Left lung (tissue), 10 donors: ENCODE measurements around the gene MIOS. TPM values are rescaled to one million over a fixed set of nuclear protein-coding genes. Genes with fewer than 3 reads are reported as not detected.

ENCODE experiments used
- ATAC-seq: fragments of 200-7000 bp; cut with Tn5 transposase; one replicate; pipeline ENCODE4 v1.9.1; 2020; ENCODE audit warnings: moderate library complexity
- DNase-seq, 4 donors: peaks; one replicate each; pipeline ENCODE4 v3.0.0-alpha.2; 2013 to 2020
- H3K27ac ChIP-seq, 2 donors: fragments of 200-600 bp; sonication (generic) in 1 of 2; one replicate each; pipeline versions ENCODE4 v1.5.0 to v1.8.0; 2020 to 2021
- H3K27me3 ChIP-seq, 2 donors: fragments of 200-600 bp; sonication (generic) in 1 of 2; one replicate each; pipeline versions ENCODE4 v1.5.0 to v1.8.0; 2020 to 2021
- H3K36me3 ChIP-seq, 2 donors: fragments of 200-600 bp; sonication (generic) in 1 of 2; one replicate each; pipeline versions ENCODE4 v1.5.0 to v1.8.0; 2020 to 2021
- H3K4me1 ChIP-seq, 2 donors: fragments of 200-600 bp; one replicate each; pipeline ENCODE4 v1.8.0; 2021
- H3K4me3 ChIP-seq, 2 donors: fragments of 200-600 bp; sonication (generic) in 1 of 2; one replicate each; pipeline versions ENCODE4 v1.5.0 to v1.8.0; 2020 to 2021; ENCODE audit warnings: mild to moderate bottlenecking in 1 of 2
- H3K9me3 ChIP-seq, 2 donors: fragments of 200-600 bp; sonication (generic) in 1 of 2; one replicate each; pipeline versions ENCODE4 v1.5.0 to v1.8.0; 2020 to 2021
- intact Hi-C, 2 donors: fragments of 100-400 bp; cut with DNase I; formaldehyde crosslinking; loops; one replicate each; pipeline versions ENCODE4 v1.11.2 to v1.14.2; 2022
- polyA plus RNA-seq, 6 donors: library from polyadenylated mRNA; unstranded; fragments of 120-200 nt; gene quantifications; one replicate each; pipeline ENCODE4 v1.2.1, GENCODE V29; 2013; ENCODE audit not compliant: insufficient read length in 6 of 6
- total RNA-seq, 2 donors: library from RNA; stranded (reverse); fragmentation: NEBNext Ultra II Directional; extraction: Animal tissue kit (Norgen Biotek cat#: 25700); gene quantifications; one replicate each; pipeline ENCODE4 v1.2.1, GENCODE V29; 2021
- TF ChIP-seq, protein P1 (sequence below), 2 donors: fragments of 200-600 bp; sonication (generic) in 1 of 2; IDR thresholded peaks; one replicate each; pipeline versions ENCODE4 v1.5.0 to v1.8.0; 2021; ENCODE audit warnings: antibody characterized with exemption in 2 of 2
- donor health status: DM: no; HTN: yes; CAD: no.
- donor health status: DM: no; HTN: no; CAD: no.

The MIOS gene
- total and polyA plus RNA-seq, 8 donors = 25.3 to 40.1 (median 36.5) TPM

DNA sequence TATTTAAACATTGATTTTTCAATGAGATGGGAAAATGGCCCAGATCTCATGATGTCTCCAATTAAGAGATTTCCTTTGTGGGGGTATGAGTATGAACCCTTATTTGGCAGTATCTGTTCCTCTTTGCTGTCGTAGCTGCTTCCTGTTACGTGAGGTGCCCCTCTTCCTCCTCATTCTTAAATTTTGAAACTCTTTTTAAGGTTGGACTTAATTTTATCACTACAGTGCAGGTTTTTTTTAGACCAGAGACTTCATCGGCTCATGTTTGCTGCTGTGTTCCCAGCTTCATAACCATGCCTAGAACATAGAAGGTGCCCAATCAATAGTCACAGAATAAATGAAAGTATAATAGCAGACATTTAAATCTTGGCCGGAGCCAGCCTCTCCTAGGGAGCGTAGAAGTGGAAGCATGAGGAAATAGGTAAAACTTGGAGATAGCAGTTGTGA, 2.4 kb downstream of the MIOS start:
- peaks cover 9 to 50% of the 10 kb centered on the region in 2 donors for H3K4me1 ChIP-seq
- H3K4me3 ChIP-seq = peak overlapping the region in 1 of 2 donors; percentile 79
- ATAC-seq (no peak), DNase-seq (no peak)
- H3K27ac ChIP-seq = peak overlapping the region in 1 of 2 donors; percentile 59
- H3K36me3 ChIP-seq = peaks cover 0 to 6% of the 10 kb centered on the region in 2 donors
- H3K9me3 ChIP-seq = no peaks in the 10 kb centered on the region
- intact Hi-C loops = no loop called here
- TF ChIP-seq, protein P1, sequence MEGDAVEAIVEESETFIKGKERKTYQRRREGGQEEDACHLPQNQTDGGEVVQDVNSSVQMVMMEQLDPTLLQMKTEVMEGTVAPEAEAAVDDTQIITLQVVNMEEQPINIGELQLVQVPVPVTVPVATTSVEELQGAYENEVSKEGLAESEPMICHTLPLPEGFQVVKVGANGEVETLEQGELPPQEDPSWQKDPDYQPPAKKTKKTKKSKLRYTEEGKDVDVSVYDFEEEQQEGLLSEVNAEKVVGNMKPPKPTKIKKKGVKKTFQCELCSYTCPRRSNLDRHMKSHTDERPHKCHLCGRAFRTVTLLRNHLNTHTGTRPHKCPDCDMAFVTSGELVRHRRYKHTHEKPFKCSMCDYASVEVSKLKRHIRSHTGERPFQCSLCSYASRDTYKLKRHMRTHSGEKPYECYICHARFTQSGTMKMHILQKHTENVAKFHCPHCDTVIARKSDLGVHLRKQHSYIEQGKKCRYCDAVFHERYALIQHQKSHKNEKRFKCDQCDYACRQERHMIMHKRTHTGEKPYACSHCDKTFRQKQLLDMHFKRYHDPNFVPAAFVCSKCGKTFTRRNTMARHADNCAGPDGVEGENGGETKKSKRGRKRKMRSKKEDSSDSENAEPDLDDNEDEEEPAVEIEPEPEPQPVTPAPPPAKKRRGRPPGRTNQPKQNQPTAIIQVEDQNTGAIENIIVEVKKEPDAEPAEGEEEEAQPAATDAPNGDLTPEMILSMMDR (IDR thresholded peaks at IDR 0.05) = no peak
- H3K27me3 ChIP-seq = no peaks in the 10 kb centered on the region

DNA sequence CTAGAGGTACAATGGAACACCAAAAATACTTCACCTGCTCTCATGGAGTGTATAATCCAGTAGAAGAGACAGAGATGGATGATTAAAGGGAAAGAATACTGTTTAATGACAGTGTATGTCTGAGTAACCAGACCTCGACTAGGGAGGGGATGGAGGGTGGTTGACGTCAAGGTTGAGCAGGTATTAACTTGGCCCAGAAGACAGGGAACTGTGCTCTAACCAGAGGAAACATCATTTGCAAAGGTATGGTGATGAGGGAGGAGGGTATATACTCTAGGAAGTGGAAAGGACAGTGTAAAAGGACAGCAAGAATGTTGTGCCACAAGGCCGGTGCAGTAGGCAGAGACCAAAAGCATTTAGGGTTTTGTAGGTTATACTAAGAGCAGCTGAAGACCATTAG, 2.9 kb downstream of the MIOS start:
- Histone ChIP-seq H3K36me3 (peaks cover 0 to 6% of the 10 kb centered on the region in 2 donors), H3K9me3 (no peaks in the 10 kb centered on the region)
- TF ChIP-seq, protein P1 (IDR thresholded peaks at IDR 0.05) = no peak

DNA sequence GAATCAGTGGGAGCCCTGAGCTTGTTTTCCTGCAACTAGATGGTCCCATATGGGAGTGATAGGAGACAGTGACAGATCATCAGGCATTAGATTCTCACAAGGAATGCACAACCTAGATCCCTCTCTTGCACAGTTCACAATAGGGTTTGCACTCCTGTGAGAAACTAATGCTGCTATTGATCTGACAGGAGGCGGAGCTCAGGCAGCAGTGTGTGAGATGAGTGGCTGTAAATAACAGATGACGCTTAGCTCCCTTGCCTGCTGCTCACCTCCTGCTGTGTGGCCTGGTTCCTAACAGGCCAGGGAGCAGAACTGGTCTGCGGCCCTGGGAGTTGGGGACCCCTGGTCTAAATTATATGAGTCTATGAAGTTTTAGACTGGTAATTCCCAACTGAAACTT, 3.9 kb downstream of the MIOS start:
- TF ChIP-seq, protein P1 (IDR thresholded peaks at IDR 0.05) = no peak
- Histone ChIP-seq H3K27ac (no peak overlapping the region), H3K27me3 (no peaks in the 10 kb centered on the region), H3K4me1 (peaks cover 9 to 39% of the 10 kb centered on the region in 2 donors), H3K4me3 (no peak overlapping the region), H3K9me3 (no peaks in the 10 kb centered on the region), H3K36me3 (peaks cover 0 to 6% of the 10 kb centered on the region in 2 donors)
- DNase-seq = peak in 1 of 4 donors; percentile 25
- intact Hi-C loops = no loop called here
- ATAC-seq = no peak

More for the DNA sequence above, 2.9 kb downstream of the MIOS start:
- intact Hi-C loops = no loop called here
- peaks cover 9 to 48% of the 10 kb centered on the region in 2 donors for H3K4me1 ChIP-seq
- ATAC-seq = no peak
- H3K27ac ChIP-seq = peak overlapping the region in 1 of 2 donors; percentile 59
- no peak for DNase-seq
- H3K27me3 ChIP-seq = no peaks in the 10 kb centered on the region
- H3K4me3 ChIP-seq = no peak overlapping the region

DNA sequence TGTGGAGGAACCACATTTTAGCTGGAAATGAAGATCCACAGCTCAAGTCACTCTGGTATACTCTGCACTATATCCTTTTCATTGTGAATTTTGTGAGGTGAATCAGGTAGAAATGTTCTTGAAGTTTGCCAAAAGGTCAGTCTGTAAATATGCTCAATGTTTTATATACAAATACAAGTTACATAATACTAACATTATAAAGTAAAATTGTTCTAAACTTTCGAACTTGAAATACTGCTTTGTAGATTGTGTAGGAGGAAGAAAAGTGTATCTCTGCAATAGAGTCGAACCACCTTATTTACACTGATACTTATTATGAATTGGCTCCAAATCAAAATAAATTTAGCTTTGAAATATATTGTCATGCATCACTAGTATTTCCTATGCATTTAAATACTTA, 7.0 kb downstream of the MIOS start:
- intact Hi-C loops = no loop called here
- TF ChIP-seq, protein P1 (IDR thresholded peaks at IDR 0.05) = no peak
- Histone ChIP-seq H3K27me3 (no peaks in the 10 kb centered on the region), H3K27ac (no peak overlapping the region), H3K4me1 (peaks cover under 1 to 40% of the 10 kb centered on the region in 2 donors), H3K9me3 (no peaks in the 10 kb centered on the region), H3K4me3 (no peak overlapping the region), H3K36me3 (peaks cover 0 to 6% of the 10 kb centered on the region in 2 donors)
- DNase-seq (no peak), ATAC-seq (no peak)

DNA sequence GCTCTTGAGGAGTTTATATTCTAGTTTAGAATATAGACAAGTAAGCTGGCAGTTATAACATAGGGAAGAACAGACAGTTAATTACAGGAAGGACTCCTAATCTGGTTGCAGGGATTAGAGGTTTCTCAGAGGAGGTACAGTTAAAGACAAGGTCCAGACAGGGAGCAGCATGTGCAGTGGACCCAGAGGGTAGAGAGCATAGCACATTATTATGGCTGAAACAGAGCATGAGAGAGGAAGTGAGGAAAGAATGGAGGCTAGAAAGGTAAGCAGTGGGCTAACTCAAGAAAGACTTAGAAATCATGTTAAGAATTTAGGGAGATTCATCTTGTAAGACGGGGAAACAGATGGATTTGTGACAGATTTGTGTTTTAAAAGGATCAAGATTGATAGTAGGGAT, 9.7 kb downstream of the MIOS start:
- TF ChIP-seq, protein P1 (IDR thresholded peaks at IDR 0.05) = no peak
- H3K36me3 ChIP-seq = peaks cover 0 to 11% of the 10 kb centered on the region in 2 donors
- intact Hi-C loops = no loop called here
- H3K9me3 ChIP-seq = no peaks in the 10 kb centered on the region
- no peak overlapping the region for H3K27ac ChIP-seq
- H3K4me1 ChIP-seq = peaks cover 0 to 16% of the 10 kb centered on the region in 2 donors
- H3K27me3 ChIP-seq = no peaks in the 10 kb centered on the region
- DNase-seq = no peak
- no peak overlapping the region for H3K4me3 ChIP-seq
- no peak for ATAC-seq
